A549 treated with ZK216348 at 1 μM for 4 hours (cell line): Measurements from ENCODE around the gene SHMT2. TPM values are rescaled to one million over a fixed set of nuclear protein-coding genes. Genes with fewer than 3 reads are reported as not detected.

Experiments
- total RNA-seq: library from RNA; stranded (reverse); fragments of 200-300 nt; extraction: Qiagen RNA extraction; gene quantifications from 5 replicates; pipeline ENCODE4 v1.2.3, GENCODE V29; 2022; ENCODE audit warnings: low read depth

Gene SHMT2
- total RNA-seq = 92.0 to 137 TPM (median 126 TPM) in 5 replicates

GRCh38 chr12:57229634-57230380 lies at the start of gene SHMT2:
Gene SHMT2, plus strand, starts transcription at chr12:57229711. Its CDS starts 68 bp downstream, at chr12:57229779.

GRCh38 chr12:57216014-57216911 lies 13.2 kb upstream of the SHMT2 start, which contains the start of gene NXPH4:
Gene NXPH4, plus strand, starts transcription at chr12:57216794. Its CDS starts 176 bp downstream, at chr12:57216970.

GRCh38 chr12:57250956-57251355 lies 21.4 kb downstream of the SHMT2 start, which contains the start of gene STAC3:
Gene STAC3, minus strand, starts transcription at chr12:57251187. Its CDS starts 1,551 bp downstream, at chr12:57249636.

Other genes starting within 250 kb of the SHMT2 start
- gene ZBTB39, start 223.2 kb upstream of the SHMT2 start, total RNA-seq = 4.2 to 6.6 TPM (median 5.5 TPM) in 5 replicates
- gene TAC3, start 213.2 kb upstream of the SHMT2 start, total RNA-seq = 0.39 TPM in 1 of 5 replicates, not detected in the others
- gene MYO1A, start 179.6 kb upstream of the SHMT2 start, total RNA-seq = 0.16 to 0.68 TPM (median 0.55 TPM) in 5 replicates
- gene NEMP1, start 150.9 kb upstream of the SHMT2 start, total RNA-seq = 11.8 to 18.5 TPM (median 15.2 TPM) in 5 replicates
- gene NAB2, start 140.6 kb upstream of the SHMT2 start, total RNA-seq = 12.9 to 18.3 TPM (median 16.7 TPM) in 5 replicates
- 35.4 to 53.5 TPM (median 50.3 TPM) in 5 replicates for gene STAT6, start 118.3 kb upstream of the SHMT2 start, total RNA-seq
- gene LRP1, start 101.2 kb upstream of the SHMT2 start, total RNA-seq = 11.1 to 24.4 TPM (median 17.6 TPM) in 5 replicates
- gene LRP1-AS, start 82.1 kb upstream of the SHMT2 start, total RNA-seq = not detected in 5 replicates
- 2.7 to 6.3 TPM (median 5.1 TPM) in 5 replicates for gene NXPH4, start 12.9 kb upstream of the SHMT2 start, total RNA-seq
- gene STAC3, start 21.5 kb downstream of the SHMT2 start, total RNA-seq = 0.17 to 0.68 TPM (median 0.36 TPM) in 5 replicates
- 8.3 to 11.7 TPM (median 9.0 TPM) in 5 replicates for gene R3HDM2, start 201.3 kb downstream of the SHMT2 start, total RNA-seq
- 0.07 TPM in 1 of 5 replicates, not detected in the others for gene INHBC, start 205.1 kb downstream of the SHMT2 start, total RNA-seq
- 0.07 to 0.11 TPM in 2 of 5 replicates, not detected in the others for gene INHBE, start 225.6 kb downstream of the SHMT2 start, total RNA-seq
- gene GLI1, start 230.1 kb downstream of the SHMT2 start, total RNA-seq = 3.9 to 8.8 TPM (median 7.3 TPM) in 5 replicates